Right lobe of liver (tissue), 6 donors: Measurements from ENCODE around the gene PRKAR1B. TPM values are rescaled to one million over a fixed set of nuclear protein-coding genes. Genes with fewer than 3 reads are reported as not detected.

Experiments used
- ATAC-seq, 4 donors: fragments of 200-7000 bp; cut with Tn5 transposase; one replicate each; pipeline ENCODE4 v1.9.1; 2020; ENCODE audit warnings: mild to moderate bottlenecking in 4 of 4, moderate library complexity in 4 of 4
- DNase-seq, 3 donors: peaks; one replicate each; pipeline ENCODE4 v3.0.0-alpha.2; 2020
- H3K27ac ChIP-seq, 3 donors: fragments of 200-600 bp; one replicate each; pipeline ENCODE4 v1.8.0; 2022
- H3K27me3 ChIP-seq, 2 donors: fragments of 200-600 bp; one replicate each; pipeline ENCODE4 v1.8.0; 2022
- H3K36me3 ChIP-seq, 4 donors: fragments of 200-600 bp; sonication (generic) in 1 of 4; one replicate each; pipeline versions ENCODE4 v1.5.1 to v1.8.0; 2017 to 2022; ENCODE audit warnings: control low read depth in 1 of 4
- H3K4me1 ChIP-seq, 4 donors: fragments of 200-600 bp; sonication (generic) in 1 of 4; one replicate each; pipeline versions ENCODE4 v1.5.1 to v1.8.0; 2017 to 2022; ENCODE audit warnings: control low read depth in 1 of 4
- H3K4me3 ChIP-seq, 3 donors: fragments of 200-600 bp; one replicate each; pipeline ENCODE4 v1.8.0; 2022
- H3K9me3 ChIP-seq, 4 donors: fragments of 200-600 bp; sonication (generic) in 1 of 4; one replicate each; pipeline versions ENCODE4 v1.5.1 to v1.8.0; 2017 to 2022; ENCODE audit warnings: control low read depth in 1 of 4
- POLR2A ChIP-seq: fragments of 450-650 bp; IDR thresholded peaks from one replicate; pipeline ENCODE4 v1.6.1; 2017; ENCODE audit warnings: antibody characterized with exemption, mild to moderate bottlenecking
- WGBS: methylation state at CpG from one replicate; pipeline ENCODE4 v1.1.6; 2018; ENCODE audit warnings: low coverage, low lambda C conversion rate; ENCODE audit not compliant: insufficient coverage; ENCODE audit errors: missing lambda C conversion rate; 5-methylcytosine and 5-hydroxymethylcytosine counted together
- intact Hi-C, 2 donors: fragments of 100-400 bp; cut with DNase I; formaldehyde crosslinking; loops; one replicate each; pipeline versions ENCODE4 v1.11.2 to v1.14.1; 2022
- total RNA-seq, 6 experiments: library from RNA; depleted of rRNA in 2 of 6; stranded (reverse); fragments of >200 nt in 2 of 6; fragmentation: NEBNext Ultra II Directional in 3 of 6; extraction: Animal tissue kit (Norgen Biotek cat#: 25700) in 3 of 6; gene quantifications; one replicate each; pipeline versions ENCODE4 v1.1.0 to v1.2.4, GENCODE V29; 2016 to 2023
- TF ChIP-seq, protein P1 (sequence below), 4 donors: fragments of 200-600 bp in 3 of 4; fragments of 450-650 bp in 1 of 4; IDR thresholded peaks; one replicate each; pipeline versions ENCODE4 v1.5.1 to v1.8.0; 2016 to 2022; ENCODE audit warnings: antibody characterized with exemption in 4 of 4, mild to moderate bottlenecking in 2 of 4
- donor health status: DM: no; HTN: yes; CAD: no.
- donor health status: DM: no; HTN: no; CAD: no.
- donor health status: DM: no; HTN: no; CAD: no.
- donor health status: DM: no; HTN: yes; CAD: no.
- donor health status: DM: no; HTN: yes; CAD: no.

PRKAR1B gene
- total RNA-seq, 6 experiments from 2014 or later, result 4.7 to 20.8 (median 11.3) TPM

- intact Hi-C loops, result no loop called here
- peaks cover 0 to 2% (median 0%) of the 10 kb centered on the region in 4 donors for H3K36me3 ChIP-seq
Observed at GRCh38 chr7:693280-693679, 33.8 kb downstream of the PRKAR1B start.

DNA sequence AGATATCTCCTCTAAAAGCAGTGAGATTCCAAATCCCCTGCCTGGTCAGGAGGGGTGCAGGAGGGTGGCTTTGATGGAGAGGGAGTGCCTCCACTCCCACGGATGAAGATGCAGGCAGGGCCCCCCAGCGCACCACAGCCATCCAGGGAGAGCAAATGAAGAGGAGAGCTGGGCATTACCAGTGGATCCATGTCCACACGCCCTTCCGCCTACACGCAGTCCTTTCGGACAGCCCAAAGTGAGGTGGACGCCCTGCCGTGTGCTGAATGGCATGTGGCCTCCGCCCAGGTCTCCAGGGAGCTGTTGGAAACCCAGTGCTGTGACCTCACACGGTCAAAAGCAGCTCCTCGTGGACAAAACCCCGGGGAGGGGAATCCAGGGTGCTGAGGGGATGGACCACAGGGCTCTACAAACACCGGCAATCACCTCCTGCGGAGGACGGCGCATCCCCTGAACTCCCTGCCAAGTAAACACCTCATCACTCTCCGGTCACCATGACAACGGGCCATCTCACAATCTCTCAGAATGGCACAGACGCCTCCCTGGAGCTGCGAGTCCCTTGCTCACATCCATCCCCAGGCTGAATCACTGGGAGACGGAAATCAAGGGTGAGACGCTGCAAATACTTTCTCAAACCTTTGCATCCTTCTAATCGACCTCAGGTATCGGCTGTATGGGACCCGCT, 35.6 kb downstream of the PRKAR1B start:
- peaks cover 0 to 5% (median under 1%) of the 10 kb centered on the region in 4 donors for H3K9me3 ChIP-seq
- peak in 2 of 3 donors; percentile 34 for DNase-seq
- H3K4me1 ChIP-seq, result no peaks in the 10 kb centered on the region
- intact Hi-C loops, result no loop called here
- peaks cover 0 to 2% (median 0%) of the 10 kb centered on the region in 4 donors for H3K36me3 ChIP-seq
- WGBS, result 98% methylated on average over 7 of the region's 25 CpGs
- no peak overlapping the region for H3K4me3 ChIP-seq
- ATAC-seq, result no peak
- TF ChIP-seq, protein P1, sequence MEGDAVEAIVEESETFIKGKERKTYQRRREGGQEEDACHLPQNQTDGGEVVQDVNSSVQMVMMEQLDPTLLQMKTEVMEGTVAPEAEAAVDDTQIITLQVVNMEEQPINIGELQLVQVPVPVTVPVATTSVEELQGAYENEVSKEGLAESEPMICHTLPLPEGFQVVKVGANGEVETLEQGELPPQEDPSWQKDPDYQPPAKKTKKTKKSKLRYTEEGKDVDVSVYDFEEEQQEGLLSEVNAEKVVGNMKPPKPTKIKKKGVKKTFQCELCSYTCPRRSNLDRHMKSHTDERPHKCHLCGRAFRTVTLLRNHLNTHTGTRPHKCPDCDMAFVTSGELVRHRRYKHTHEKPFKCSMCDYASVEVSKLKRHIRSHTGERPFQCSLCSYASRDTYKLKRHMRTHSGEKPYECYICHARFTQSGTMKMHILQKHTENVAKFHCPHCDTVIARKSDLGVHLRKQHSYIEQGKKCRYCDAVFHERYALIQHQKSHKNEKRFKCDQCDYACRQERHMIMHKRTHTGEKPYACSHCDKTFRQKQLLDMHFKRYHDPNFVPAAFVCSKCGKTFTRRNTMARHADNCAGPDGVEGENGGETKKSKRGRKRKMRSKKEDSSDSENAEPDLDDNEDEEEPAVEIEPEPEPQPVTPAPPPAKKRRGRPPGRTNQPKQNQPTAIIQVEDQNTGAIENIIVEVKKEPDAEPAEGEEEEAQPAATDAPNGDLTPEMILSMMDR (IDR thresholded peaks at IDR 0.05), result no peak
- no peak for TF ChIP-seq POLR2A
- H3K27me3 ChIP-seq, result no peaks in the 10 kb centered on the region
- no peak overlapping the region for H3K27ac ChIP-seq

More at GRCh38 chr7:693280-693679, 33.8 kb downstream of the PRKAR1B start:
- no peak for ATAC-seq
- Histone ChIP-seq H3K4me3 (no peak overlapping the region), H3K4me1 (no peaks in the 10 kb centered on the region), H3K9me3 (peaks cover 0 to 5% (median 0%) of the 10 kb centered on the region in 4 donors), H3K27me3 (no peaks in the 10 kb centered on the region), H3K27ac (no peak overlapping the region)
- TF ChIP-seq, protein P1 (IDR thresholded peaks at IDR 0.05), result no peak
- TF ChIP-seq POLR2A, result no peak
- 92% methylated on average over 16 of the region's 22 CpGs for WGBS
- peak in 2 of 3 donors; percentile 33 to 43 for DNase-seq

- no peak for TF ChIP-seq POLR2A
- TF ChIP-seq, protein P1 (IDR thresholded peaks at IDR 0.05), result no peak
- no peak overlapping the region for H3K27ac ChIP-seq
- peaks cover 0 to 9% (median 2%) of the 10 kb centered on the region in 4 donors for H3K9me3 ChIP-seq
- intact Hi-C loops, result no loop called here
- H3K4me3 ChIP-seq, result no peak overlapping the region
- DNase-seq (peak in 2 of 3 donors; percentile 27 to 30), ATAC-seq (peak in 1 of 4 donors; percentile 28)
- WGBS, result 87% methylated on average over 5 of the region's 27 CpGs
- H3K27me3 ChIP-seq, result no peaks in the 10 kb centered on the region
- H3K4me1 ChIP-seq, result no peaks in the 10 kb centered on the region
- peaks cover 0 to 2% (median 0%) of the 10 kb centered on the region in 4 donors for H3K36me3 ChIP-seq
Observed at GRCh38 chr7:690478-691360, 36.4 kb downstream of the PRKAR1B start.

- Histone ChIP-seq H3K27me3 (no peaks in the 10 kb centered on the region), H3K4me3 (no peak overlapping the region), H3K4me1 (no peaks in the 10 kb centered on the region), H3K36me3 (no peaks in the 10 kb centered on the region), H3K27ac (no peak overlapping the region), H3K9me3 (peaks cover 0 to 14% (median 2%) of the 10 kb centered on the region in 4 donors)
- ATAC-seq (no peak), DNase-seq (no peak)
- WGBS, result 100% methylated on average over 1 of the region's 1 CpG
- TF ChIP-seq, protein P1 (IDR thresholded peaks at IDR 0.05), result no peak
- TF ChIP-seq POLR2A, result no peak
- intact Hi-C loops, result no loop called here
Observed at GRCh38 chr7:685540-685939, 41.5 kb downstream of the PRKAR1B start.
